ENCODE results near the gene SATB1.

SATB1 gene

GRCh38 chr3:18401300-18401961 is 23.7 kb downstream of the SATB1 start:
- DNase-seq (ENCODE audit: low spot score): no peak

GRCh38 chr3:18398448-18398847 is 26.7 kb downstream of the SATB1 start:
- no peak for DNase-seq (ENCODE audit: low spot score)

GRCh38 chr3:18396428-18396827 is 28.7 kb downstream of the SATB1 start:
- no peak for DNase-seq (ENCODE audit: low spot score)

- DNase-seq (ENCODE audit: low spot score): no peak
These were observed 30.6 kb downstream of the SATB1 start for GRCh38 chr3:18394384-18394995.

- no peak for DNase-seq (ENCODE audit: low spot score)
These were observed 31.2 kb downstream of the SATB1 start for GRCh38 chr3:18393906-18394305.

- no peak for DNase-seq (ENCODE audit: low spot score)
These were observed 35.0 kb downstream of the SATB1 start for GRCh38 chr3:18390024-18390660.

GRCh38 chr3:18389108-18389733 is 35.9 kb downstream of the SATB1 start:
- peak; percentile 7 for DNase-seq (ENCODE audit: low spot score)

- DNase-seq (ENCODE audit: low spot score): no peak
These were observed 38.8 kb downstream of the SATB1 start for GRCh38 chr3:18386274-18386890.

- no peak for DNase-seq (ENCODE audit: low spot score)
These were observed 39.4 kb downstream of the SATB1 start for GRCh38 chr3:18385706-18386105.

- DNase-seq (ENCODE audit: low spot score): no peak
These were observed 42.3 kb downstream of the SATB1 start for GRCh38 chr3:18382760-18383369.

GRCh38 chr3:18379647-18380046 is 45.5 kb downstream of the SATB1 start:
- DNase-seq (ENCODE audit: low spot score): no peak

- no peak for DNase-seq (ENCODE audit: low spot score)
These were observed 46.9 kb downstream of the SATB1 start for GRCh38 chr3:18378218-18378617.

GRCh38 chr3:18376682-18377081 is 48.5 kb downstream of the SATB1 start:
- DNase-seq (ENCODE audit: low spot score): no peak

- no peak for DNase-seq (ENCODE audit: low spot score)
These were observed 52.2 kb downstream of the SATB1 start for GRCh38 chr3:18372786-18373405.

- DNase-seq (ENCODE audit: low spot score): no peak
These were observed 54.5 kb downstream of the SATB1 start for GRCh38 chr3:18370672-18371071.

- no peak for DNase-seq (ENCODE audit: low spot score)
These were observed 55.5 kb downstream of the SATB1 start for GRCh38 chr3:18369551-18370185.

GRCh38 chr3:18366258-18366657 is 58.9 kb downstream of the SATB1 start:
- DNase-seq (ENCODE audit: low spot score): no peak

GRCh38 chr3:18363338-18363737 is 61.8 kb downstream of the SATB1 start:
- no peak for DNase-seq (ENCODE audit: low spot score)

GRCh38 chr3:18357747-18358146 is 67.4 kb downstream of the SATB1 start:
- DNase-seq (ENCODE audit: low spot score): no peak

GRCh38 chr3:18355832-18356231 is 69.3 kb downstream of the SATB1 start:
- no peak for DNase-seq (ENCODE audit: low spot score)

- DNase-seq (ENCODE audit: low spot score): no peak
These were observed 70.4 kb downstream of the SATB1 start for GRCh38 chr3:18354701-18355100.

All from AG08395 (cell line).